Inflammatory macrophage (primary cell): ENCODE data around the gene RTKN2.
"Not testable (repeated sequence)": the region's sequence is repeated elsewhere in the genome, so short reads cannot be mapped to it uniquely, and the experiment has no call there.

ENCODE experiments used
- DNase-seq, 2 donors: peaks; one replicate each; pipeline ENCODE4 v3.0.0-alpha.2; 2020 to 2022

RTKN2 gene

GRCh38 chr10:62258926-62259325, 9.7 kb downstream of the RTKN2 start:
- DNase-seq = peak; percentile 51 to 65

GRCh38 chr10:62253704-62254103, 14.9 kb downstream of the RTKN2 start:
- no peak for DNase-seq

GRCh38 chr10:62252051-62252450, 16.6 kb downstream of the RTKN2 start:
- DNase-seq = no peak

GRCh38 chr10:62250594-62251198, 17.9 kb downstream of the RTKN2 start:
- DNase-seq = no peak

- DNase-seq = peak; percentile 29 to 32
Observed at GRCh38 chr10:62249957-62250356, 18.7 kb downstream of the RTKN2 start.

- DNase-seq = peak in 1 of 2 donors; percentile 27
Observed at GRCh38 chr10:62248465-62248864, 20.2 kb downstream of the RTKN2 start.

GRCh38 chr10:62244785-62245467, 23.7 kb downstream of the RTKN2 start:
- peak; percentile 73 to 83 for DNase-seq

- DNase-seq = peak in 1 of 2 donors; percentile 70
Observed at GRCh38 chr10:62244088-62244487, 24.6 kb downstream of the RTKN2 start.

GRCh38 chr10:62243647-62243997, 25.0 kb downstream of the RTKN2 start:
- no peak for DNase-seq

GRCh38 chr10:62242965-62243646, 25.5 kb downstream of the RTKN2 start:
- DNase-seq = peak; percentile 81 to 92

GRCh38 chr10:62241521-62241920, 27.1 kb downstream of the RTKN2 start:
- not testable (repeated sequence) for DNase-seq

GRCh38 chr10:62239994-62240393, 28.6 kb downstream of the RTKN2 start:
- no peak for DNase-seq

- no peak for DNase-seq
Observed at GRCh38 chr10:62238880-62239279, 29.8 kb downstream of the RTKN2 start.

- no peak for DNase-seq
Observed at GRCh38 chr10:62237966-62238365, 30.7 kb downstream of the RTKN2 start.

- no peak for DNase-seq
Observed at GRCh38 chr10:62237506-62237905, 31.1 kb downstream of the RTKN2 start.

- DNase-seq = no peak
Observed at GRCh38 chr10:62234077-62234605, 34.5 kb downstream of the RTKN2 start.

- no peak for DNase-seq
Observed at GRCh38 chr10:62233356-62234076, 35.1 kb downstream of the RTKN2 start.

- DNase-seq = no peak
Observed at GRCh38 chr10:62231805-62232204, 36.8 kb downstream of the RTKN2 start.

GRCh38 chr10:62231371-62231770, 37.3 kb downstream of the RTKN2 start:
- DNase-seq = no peak

GRCh38 chr10:62230344-62231121, 38.1 kb downstream of the RTKN2 start:
- DNase-seq = no peak

GRCh38 chr10:62225362-62225761, 43.3 kb downstream of the RTKN2 start:
- DNase-seq = no peak

GRCh38 chr10:62224606-62225005, 44.0 kb downstream of the RTKN2 start:
- no peak for DNase-seq
